ENCODE data around the gene HSD17B2. TPM values are rescaled to one million over a fixed set of nuclear protein-coding genes. Genes with fewer than 3 reads are reported as not detected.

Gene HSD17B2
- total RNA-seq, 2 donors from 2014 or later = not detected

GRCh38 chr16:81996664-81997509, 38.2 kb upstream of the HSD17B2 start:
- Histone ChIP-seq H3K9ac (ENCODE audit: extremely low read depth, low read length, poor library complexity, severe bottlenecking) (no peak overlapping the region), H3K27ac (ENCODE audit: low read depth, low read length) (no peak overlapping the region), H3K9me3 (ENCODE audit: control insufficient read depth, low read length) (no peaks in the 10 kb centered on the region), H3K4me3 (ENCODE audit: low read length) (no peak overlapping the region), H3K36me3 (ENCODE audit: control insufficient read depth, insufficient read depth, low read length) (no peaks in the 10 kb centered on the region), H3K4me1 (ENCODE audit: control insufficient read depth, insufficient read depth, low read length) (no peaks in the 10 kb centered on the region), H3K27me3 (ENCODE audit: control insufficient read depth, insufficient read depth, low read length, poor library complexity, severe bottlenecking) (no peaks in the 10 kb centered on the region)
- no peaks in the 10 kb centered on the region for H3K9me3 Mint-ChIP-seq
- DNase-seq = peak; percentile 69
- no peak overlapping the region for H3K27ac Mint-ChIP-seq
- TF ChIP-seq CTCF (conservative IDR thresholded peaks at IDR 0.05) = peak; percentile 71
- WGBS, 2 experiments (ENCODE audit: insufficient coverage in 1 of 2, insufficient read length in 1 of 2) = 68 to 72% methylated on average over 9 to 11 of the region's 11 CpGs
- no peaks in the 10 kb centered on the region for H3K27me3 Mint-ChIP-seq (ENCODE audit: insufficient read depth)
- H3K36me3 Mint-ChIP-seq (ENCODE audit: low read depth) = no peaks in the 10 kb centered on the region
- H3K4me3 Mint-ChIP-seq = no peak overlapping the region
- H3K4me1 Mint-ChIP-seq = no peaks in the 10 kb centered on the region

- H3K27me3 ChIP-seq (ENCODE audit: control insufficient read depth, insufficient read depth, low read length, poor library complexity, severe bottlenecking) = no peaks in the 10 kb centered on the region
- no peaks in the 10 kb centered on the region for H3K4me1 ChIP-seq (ENCODE audit: control insufficient read depth, insufficient read depth, low read length)
- H3K36me3 ChIP-seq (ENCODE audit: control insufficient read depth, insufficient read depth, low read length) = no peaks in the 10 kb centered on the region
- H3K27ac ChIP-seq (ENCODE audit: low read depth, low read length) = no peak overlapping the region
- Mint-ChIP-seq H3K36me3 (ENCODE audit: low read depth) (no peaks in the 10 kb centered on the region), H3K4me1 (no peaks in the 10 kb centered on the region), H3K4me3 (no peak overlapping the region), H3K9me3 (no peaks in the 10 kb centered on the region), H3K27me3 (ENCODE audit: insufficient read depth) (no peaks in the 10 kb centered on the region), H3K27ac (no peak overlapping the region)
- no peak for DNase-seq
- H3K9me3 ChIP-seq (ENCODE audit: control insufficient read depth, low read length) = no peaks in the 10 kb centered on the region
- H3K9ac ChIP-seq (ENCODE audit: extremely low read depth, low read length, poor library complexity, severe bottlenecking) = no peak overlapping the region
- TF ChIP-seq CTCF (conservative IDR thresholded peaks at IDR 0.05) = no peak
- WGBS, 2 experiments (ENCODE audit: insufficient coverage in 1 of 2, insufficient read length in 1 of 2) = 76 to 80% methylated on average over 2 of the region's 2 CpGs
- no peak overlapping the region for H3K4me3 ChIP-seq (ENCODE audit: low read length)
Observed at GRCh38 chr16:81997738-81998137, 37.3 kb upstream of the HSD17B2 start.

- peaks cover 7% of the 10 kb centered on the region for H3K9me3 Mint-ChIP-seq
- no peak for DNase-seq
- peaks cover 5% of the 10 kb centered on the region for H3K4me1 Mint-ChIP-seq
- H3K36me3 Mint-ChIP-seq (ENCODE audit: low read depth) = no peaks in the 10 kb centered on the region
- no peak overlapping the region for H3K4me3 ChIP-seq (ENCODE audit: low read length)
- H3K27ac Mint-ChIP-seq = no peak overlapping the region
- TF ChIP-seq CTCF (conservative IDR thresholded peaks at IDR 0.05) = no peak
- no peaks in the 10 kb centered on the region for H3K4me1 ChIP-seq (ENCODE audit: control insufficient read depth, insufficient read depth, low read length)
- H3K9me3 ChIP-seq (ENCODE audit: control insufficient read depth, low read length) = peaks cover under 1% of the 10 kb centered on the region
- no peaks in the 10 kb centered on the region for H3K36me3 ChIP-seq (ENCODE audit: control insufficient read depth, insufficient read depth, low read length)
- no peaks in the 10 kb centered on the region for H3K27me3 Mint-ChIP-seq (ENCODE audit: insufficient read depth)
- no peak overlapping the region for H3K27ac ChIP-seq (ENCODE audit: low read depth, low read length)
- WGBS, 2 experiments (ENCODE audit: insufficient coverage in 1 of 2, insufficient read length in 1 of 2) = 85 to 95% methylated on average over 3 of the region's 3 CpGs
- H3K27me3 ChIP-seq (ENCODE audit: control insufficient read depth, insufficient read depth, low read length, poor library complexity, severe bottlenecking) = no peaks in the 10 kb centered on the region
- H3K9ac ChIP-seq (ENCODE audit: extremely low read depth, low read length, poor library complexity, severe bottlenecking) = no peak overlapping the region
- no peak overlapping the region for H3K4me3 Mint-ChIP-seq
Observed at GRCh38 chr16:82002831-82003230, 32.2 kb upstream of the HSD17B2 start.

All from endodermal cell (in vitro differentiated cells).